Left forelimb (tissue), 1 donor: ENCODE data around the gene IGF1R.

Experiments
- DNase-seq: peaks from one replicate; pipeline ENCODE4 v3.0.0-alpha.2; 2018; ENCODE audit warnings: low spot score

IGF1R gene

DNA sequence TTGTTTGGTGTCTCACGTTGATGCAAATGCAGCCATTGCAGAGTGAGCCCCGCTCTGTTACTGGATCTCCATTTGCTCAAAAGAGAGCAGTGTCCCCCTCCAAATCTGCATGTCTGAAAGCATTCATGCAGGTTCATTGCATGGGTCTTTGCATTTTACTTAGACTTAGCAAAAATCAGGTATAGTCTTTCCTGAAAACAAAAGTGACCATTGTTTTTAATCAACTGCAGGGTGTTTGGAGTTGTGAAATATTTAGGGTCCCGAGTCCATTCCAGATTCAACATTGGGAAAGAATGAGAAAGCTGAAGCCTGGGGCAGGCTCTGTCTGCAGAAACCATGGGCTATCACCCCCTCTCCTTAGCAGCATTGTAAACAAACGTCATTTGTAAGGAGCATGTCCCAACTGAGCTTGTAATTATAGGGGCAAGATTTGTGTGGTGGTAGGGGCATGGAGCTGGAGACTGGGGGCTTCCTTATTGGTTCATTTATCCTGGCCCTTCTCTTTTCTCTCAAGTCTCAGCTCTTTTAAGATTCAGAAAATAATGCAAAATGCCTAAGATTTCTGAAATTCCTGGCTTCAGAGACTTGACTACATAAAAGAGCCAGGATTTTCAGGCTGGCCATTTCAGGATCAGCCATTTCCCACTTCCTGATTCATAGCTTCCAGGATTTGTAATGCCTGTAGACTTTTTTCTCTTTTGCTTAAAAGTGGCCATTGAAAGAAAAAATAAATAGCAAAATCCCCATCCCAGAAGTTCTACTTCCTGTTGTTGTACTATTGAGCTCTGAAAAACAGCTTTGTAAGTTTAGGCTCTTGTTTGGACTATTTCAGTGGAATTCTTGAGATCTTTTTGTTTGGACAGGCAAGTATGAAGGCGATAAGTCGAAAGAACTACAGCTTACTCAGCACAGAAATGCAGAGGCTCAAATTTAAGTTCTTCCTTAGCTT lies 23.0 kb downstream of the IGF1R start:
- DNase-seq, result no peak

DNA sequence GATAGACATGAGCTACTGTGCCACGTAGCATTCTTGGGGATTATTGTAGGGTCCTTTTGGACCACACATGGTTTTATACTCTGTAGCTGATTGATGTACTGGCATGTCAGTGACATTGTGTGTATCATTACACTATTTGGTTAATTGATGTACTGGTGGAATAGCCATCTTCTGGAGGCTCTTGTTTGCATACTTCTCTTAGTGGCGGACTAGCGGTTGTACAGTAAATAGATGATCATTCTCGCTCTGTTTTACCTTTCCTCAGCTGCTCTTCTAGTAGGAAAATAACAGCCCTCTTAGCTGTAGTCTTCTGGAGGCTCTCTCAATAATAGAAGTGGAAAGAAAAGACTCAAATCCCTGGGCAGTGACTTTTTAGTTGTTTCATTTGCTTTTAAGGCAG lies 24.8 kb downstream of the IGF1R start:
- no peak for DNase-seq

DNA sequence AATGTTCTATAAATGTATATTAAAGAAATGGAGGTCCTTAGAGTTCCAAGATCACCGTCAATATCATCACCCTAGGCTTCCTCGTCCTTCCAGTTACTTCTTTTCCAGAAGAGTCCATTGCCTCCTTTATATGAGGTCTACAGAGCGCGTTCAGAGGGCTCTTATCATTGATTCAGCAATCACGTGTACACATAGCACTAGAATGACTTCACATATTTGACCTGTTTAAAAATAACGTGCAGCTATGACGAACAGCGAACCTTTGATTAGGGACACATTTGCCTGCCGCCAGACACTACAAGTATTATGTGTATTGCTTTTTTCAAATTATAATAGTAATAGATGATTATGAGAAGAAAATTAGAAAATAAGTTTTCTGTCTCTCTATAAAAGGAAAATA lies 26.0 kb downstream of the IGF1R start:
- no peak for DNase-seq

DNA sequence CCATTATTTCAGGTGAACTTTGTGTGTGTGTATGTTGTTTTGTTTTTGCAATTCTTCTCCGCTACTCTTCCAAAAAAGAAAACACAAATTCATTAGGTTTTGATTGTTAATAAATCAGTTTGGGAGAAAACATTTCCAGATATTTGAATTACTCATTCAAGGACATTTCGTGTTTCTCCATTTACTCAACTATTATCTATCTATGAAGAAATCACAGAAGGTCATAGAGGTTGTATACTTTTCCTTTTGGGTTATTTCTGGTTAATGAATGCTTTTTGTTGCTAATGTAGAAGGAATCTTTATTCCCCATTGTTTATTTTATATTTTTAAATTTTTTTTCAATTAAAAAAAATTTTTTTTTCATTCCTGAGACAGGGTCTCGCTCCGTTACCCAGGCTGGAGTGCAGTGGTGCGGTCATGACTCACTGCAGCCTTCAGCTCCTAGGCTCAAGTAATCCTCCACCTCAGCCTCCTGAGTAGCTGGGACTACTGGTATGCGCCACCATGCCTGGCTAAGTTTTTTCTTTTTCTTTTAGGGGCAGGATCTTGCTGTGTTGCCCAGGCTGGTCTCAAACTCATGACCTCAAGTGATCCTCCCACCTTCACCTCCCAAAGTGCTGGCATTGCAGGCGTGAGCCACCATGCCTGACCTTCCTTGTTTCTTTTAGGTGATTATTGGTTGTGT lies 28.4 kb downstream of the IGF1R start:
- no peak for DNase-seq

DNA sequence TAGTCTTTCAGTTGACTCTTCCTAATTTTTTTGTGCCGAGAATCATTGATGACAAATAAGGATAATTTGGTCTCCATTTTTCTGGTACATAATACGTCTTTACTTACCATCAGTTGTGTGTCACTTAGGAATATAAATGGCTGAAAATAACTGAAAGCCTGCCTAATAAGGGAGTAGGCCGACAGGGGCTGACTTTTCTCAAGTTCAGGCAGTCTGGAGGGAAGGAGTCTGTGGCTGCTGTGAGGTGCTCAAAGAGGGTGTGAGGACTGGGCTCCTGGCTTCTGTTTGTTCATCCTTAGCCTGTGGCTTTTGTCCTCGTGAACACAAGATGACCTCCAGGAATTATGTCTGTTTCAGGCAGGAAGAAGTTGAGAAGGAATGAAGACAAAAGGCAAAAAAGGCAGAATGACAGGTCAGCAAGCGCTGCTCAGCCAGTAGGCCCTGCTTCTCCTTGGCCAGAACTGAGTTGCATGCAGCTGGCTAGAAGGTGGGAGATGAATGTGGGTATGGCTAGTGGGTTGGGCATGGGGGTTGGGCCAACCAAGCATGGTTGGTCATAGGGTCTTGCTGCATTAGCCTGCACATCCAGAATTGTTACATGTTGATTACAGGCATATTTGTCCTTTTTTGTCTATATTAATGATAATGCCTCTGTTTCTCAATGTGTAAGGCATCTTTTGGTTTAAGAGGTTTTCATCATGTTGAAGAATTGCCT lies 29.2 kb downstream of the IGF1R start:
- no peak for DNase-seq

DNA sequence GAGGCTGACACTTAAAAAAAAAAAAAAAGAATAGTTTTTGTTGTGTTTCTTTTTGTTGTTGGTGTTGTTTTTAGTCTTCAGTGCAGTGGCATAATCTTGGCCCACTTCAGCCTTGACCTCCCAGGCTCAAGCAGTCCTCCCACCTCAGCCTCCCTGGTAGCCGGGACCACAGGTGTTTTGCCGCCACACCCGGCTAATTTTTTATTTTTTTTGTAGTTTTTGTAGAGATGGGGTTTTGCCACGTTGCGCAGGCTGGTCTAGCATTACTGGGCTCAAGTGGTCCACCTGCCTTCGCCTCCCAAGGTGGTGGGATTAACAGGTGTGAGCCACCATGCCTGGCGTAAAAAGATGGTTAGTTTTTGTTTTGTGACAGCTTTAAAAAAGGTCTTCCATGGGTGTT lies 30.1 kb downstream of the IGF1R start:
- DNase-seq, result no peak

DNA sequence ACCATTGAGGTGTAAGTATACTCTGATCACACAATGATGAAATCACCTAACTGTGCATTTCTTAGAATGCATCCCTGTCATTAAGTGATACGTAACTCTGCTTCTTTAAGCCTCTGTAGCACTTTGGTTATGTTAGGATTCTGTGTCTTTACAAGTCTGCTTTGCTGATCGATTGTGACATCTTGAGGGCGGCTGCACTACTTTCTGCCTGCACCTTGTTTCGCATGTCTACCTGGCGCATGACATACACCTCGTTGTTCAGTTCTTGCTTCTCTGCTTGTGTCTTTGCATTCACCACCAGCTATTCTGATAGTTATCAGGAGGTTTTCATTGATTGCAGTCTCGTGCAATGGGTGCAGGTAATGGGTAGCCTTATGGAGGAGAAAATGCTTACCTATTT lies 32.7 kb downstream of the IGF1R start:
- no peak for DNase-seq

DNA sequence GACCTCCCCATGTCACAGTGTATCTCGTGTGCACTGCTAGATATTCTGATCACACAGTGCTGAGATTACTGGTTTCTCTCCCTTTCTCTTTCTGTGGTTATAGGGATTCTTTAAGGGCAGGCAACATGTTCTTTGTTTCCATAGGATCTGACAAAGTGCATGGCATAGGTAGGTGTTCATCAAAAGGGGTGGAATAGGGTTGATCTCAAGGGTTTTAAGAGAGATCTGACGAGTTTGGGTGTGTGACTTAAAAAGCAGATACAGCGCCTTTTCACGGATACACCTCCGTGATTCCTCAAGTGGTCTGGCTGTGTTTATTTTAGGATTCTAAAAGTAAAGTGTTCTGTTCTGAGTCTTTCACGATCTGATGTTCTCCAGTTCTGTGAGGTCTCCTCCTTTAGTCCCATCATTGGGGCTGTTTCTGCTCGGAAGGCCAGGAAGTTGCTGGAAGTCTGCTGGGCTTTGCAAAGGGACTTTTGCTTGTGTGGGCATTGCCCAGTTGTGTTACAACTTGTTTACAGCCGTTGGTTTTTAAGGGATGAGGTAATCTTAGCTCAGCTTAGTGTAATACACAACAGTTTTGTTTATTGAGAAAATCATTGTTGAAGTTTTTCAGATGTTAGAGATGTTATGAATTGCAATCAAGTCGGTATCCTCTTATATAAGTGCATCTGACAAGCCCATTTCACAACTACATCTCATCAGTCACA lies 34.8 kb downstream of the IGF1R start:
- no peak for DNase-seq

DNA sequence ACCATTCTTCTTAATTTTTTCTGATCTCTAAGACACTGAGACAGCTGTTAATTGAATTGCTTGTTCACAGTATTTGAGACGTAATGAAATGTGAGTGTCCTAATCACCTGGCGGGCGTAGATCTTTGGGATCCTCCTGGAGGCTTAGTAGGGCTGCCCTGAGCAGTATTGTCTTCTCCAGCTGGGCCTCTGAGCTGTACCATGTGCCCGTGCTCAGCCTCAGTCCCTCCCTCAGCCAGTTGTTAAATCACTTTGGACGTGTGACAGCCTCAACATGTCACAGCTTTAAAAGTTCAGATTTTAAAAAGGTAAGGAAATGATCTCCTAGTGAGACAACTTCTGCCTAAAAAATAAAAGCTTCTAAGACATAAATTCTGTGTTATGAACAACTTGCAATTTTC lies 35.5 kb downstream of the IGF1R start:
- no peak for DNase-seq

DNA sequence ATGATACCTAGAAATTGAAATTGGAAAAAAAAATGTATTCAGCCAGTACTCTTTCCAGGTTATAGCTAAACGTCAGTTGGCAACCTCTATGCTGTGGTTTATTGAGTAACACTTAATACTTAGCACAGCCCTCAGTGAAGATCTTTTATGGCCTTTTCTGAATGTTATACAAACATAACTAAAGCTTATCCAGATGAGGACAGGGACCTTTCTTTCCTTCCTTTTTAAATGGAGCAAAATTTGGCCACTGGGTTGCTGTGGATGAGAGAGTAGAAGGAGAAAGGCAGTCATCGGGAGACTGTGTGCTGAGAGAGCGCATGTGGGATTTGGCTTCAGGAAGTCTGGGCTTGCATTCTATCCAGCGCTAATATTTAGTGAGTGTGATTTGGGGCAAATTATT lies 36.1 kb downstream of the IGF1R start:
- DNase-seq, result no peak

DNA sequence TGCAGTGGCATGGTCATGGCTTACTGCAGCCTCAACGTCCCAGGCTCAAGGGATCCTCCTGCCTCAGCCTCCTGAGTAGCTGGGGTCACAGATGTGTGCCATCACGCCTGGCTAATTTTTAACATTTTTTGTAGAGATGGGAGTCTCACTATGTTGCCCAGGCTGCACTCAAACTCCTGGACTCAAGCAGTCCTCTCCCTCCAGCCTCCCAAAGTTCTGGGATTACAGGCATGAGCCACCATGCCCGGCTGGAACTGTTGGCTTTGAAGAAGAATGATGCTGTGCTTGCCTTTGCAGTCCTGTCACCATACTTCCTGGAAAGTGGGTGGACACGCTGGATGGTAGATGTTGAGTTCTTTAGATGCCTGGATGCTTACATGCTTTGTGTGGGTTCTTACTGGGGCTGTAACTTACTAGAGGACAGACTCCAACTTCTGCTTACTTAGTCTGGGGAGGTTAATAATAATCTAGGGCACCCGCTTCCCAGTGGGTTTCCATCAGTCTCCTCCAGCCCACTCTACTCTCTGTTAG lies 36.7 kb downstream of the IGF1R start:
- no peak for DNase-seq

DNA sequence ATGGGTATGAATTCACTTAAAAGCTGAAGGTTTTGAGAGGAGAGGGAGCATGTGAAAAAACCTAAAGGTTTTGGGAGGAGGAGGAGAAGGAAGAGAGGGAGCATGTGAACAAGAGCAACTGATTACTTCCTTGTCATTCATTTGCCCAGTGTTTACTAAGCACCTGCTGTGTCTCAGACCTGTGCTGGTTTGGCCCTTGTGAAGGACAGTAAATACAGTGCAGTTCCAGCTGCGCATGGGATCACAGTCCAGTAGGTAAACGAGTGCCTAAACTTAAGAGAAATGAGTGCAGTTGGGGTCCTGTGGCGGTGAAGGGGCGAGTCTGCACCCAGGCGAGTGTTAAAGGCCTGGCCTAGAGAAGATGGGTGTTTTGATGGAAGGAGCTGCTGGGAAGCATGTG lies 38.6 kb downstream of the IGF1R start:
- DNase-seq, result no peak

DNA sequence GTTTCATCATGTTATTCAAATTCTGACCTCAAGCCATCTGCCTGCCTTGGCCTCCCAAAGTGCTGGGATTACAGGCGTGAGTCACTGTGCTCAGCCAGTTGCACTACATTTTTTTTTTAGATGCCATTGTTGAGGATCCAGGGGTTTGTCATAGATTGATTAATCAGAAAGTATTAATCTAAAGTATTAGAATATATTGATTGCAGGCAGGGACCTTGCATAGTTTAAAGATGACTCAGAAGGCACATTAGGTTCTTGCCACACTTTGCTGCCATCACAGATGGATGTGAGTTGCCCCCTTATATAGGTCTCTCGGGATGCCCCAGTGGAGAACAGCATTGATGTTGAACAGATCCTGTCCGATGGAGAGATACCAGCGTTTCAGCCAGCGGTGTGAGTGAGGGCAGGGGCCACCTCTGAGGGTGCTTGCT lies 41.1 kb downstream of the IGF1R start:
- DNase-seq, result no peak

DNA sequence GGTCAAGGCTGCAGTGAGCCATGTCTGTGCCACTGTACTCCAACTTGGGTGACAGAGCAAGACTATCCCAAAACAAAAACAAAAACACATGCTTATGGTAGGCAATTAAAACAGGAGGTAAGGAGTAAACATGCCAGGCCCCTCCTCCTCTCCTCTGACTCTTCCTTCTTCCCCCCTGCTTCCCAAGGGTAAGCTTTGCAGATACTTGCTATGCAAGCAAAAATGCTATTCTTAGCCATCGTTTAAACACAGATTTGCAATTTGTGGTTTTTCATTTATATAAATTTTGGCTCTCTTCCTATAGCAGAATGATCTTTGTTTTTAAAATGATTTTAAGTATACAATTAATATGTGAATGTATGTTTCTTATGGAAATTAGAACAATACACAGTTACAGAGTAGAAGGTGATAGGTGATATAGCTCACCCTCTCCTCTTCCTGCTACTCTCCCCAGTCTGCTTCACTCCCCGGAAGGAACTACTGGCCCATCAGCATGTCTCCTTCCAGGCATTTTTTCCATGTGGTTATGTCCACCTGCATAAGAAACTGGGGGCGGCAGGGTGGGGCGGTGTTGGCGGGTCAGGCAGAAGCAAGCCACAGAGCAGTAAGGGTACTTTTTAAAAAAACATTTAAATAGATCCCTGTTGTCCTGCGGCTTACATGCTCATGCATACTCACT lies 42.1 kb downstream of the IGF1R start:
- DNase-seq, result no peak

DNA sequence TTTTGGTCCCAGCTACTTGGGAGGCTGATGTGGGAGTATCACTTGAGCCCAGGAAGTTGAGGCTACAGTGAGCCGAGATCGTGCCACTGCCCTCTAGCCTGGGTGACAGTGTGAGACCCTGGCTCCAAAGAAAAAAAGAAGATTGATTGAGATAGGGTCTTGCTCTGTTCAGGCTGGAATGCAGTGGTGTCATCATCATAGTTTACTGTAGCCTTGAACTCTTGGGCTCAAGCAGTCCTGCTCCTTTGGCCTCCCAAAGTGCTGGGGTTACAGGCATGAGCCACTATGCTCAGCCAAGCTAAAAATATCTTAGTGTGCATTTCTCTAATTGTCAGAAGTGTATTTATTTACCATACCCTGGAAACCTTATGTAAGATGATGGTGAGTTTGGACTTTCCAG lies 43.9 kb downstream of the IGF1R start:
- no peak for DNase-seq

DNA sequence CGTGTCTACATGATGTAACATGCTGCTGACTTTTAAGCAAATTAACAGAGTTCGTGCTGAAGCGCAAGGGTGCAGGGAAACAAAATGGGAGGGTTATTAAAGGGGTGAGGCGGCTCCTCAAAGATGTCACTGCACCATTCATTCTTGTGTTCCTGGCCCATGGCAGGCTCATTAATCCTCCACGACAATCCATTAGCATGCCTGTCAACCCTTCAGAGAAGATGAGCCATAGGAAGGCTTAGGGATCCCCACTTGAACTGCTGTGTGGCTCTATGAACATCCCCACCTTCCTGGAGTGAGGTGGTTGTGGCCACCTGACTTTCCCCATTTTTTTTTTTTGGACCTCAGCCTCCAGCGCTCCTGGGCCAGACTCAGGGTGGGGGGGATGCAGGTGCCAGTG lies 45.8 kb downstream of the IGF1R start:
- DNase-seq, result no peak

DNA sequence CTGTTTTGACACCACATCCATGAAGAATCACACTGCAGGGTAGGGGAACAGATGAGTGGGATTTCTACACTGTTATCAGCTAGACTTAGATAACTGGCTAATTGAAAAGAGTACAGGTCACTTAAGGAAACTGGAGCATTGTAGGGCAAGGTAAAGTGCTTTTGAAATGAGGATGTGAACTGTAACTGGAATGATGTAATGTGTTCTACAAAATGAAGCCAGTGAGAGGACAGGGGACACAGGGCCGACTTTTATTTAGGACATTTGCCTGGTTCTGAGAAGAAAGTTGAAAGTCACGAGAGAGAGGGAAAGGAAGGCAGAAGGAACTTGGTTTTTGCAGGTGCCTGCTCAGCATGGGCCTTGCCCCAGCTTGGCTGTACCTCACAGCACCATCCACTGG lies 50.5 kb downstream of the IGF1R start:
- DNase-seq, result no peak

DNA sequence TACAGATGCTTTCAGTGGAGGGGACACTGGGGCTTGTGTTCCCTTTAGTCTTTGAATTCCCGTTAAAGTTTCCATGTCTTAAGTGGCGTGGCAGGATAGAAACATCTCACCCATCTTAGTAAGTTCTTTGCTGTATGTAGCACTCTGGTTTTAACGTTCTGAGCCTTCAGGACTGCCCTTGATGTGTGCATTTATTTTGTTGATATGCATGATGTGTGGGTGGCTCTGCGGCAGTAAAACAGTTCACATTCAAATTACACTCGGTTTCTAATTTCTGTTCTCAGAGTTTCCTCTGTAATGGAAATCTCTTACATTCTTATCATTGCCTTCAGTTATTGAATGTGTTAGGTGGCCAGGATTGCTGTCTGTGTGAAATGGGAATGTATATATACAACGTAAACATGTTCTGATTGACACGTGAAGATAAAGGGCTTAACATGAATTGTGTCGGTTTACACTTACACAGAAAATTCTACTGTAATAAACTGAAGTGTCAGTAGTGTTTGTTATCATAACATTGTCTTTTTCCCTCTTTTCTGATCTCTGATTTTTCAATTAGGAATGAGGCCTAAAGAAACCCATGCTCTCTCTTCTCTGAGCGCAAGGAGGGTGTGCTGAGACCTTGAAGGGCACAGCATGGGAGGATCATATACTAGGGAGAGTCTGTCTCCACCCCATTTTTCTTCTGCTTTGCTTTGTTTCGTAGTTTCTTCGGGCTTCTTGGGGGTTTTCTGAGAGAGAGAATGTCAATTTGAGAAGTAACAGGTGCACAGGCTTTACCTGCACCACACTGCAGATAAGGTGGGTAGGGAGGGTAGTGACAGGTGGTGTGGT lies 51.5 kb downstream of the IGF1R start:
- DNase-seq, result no peak

DNA sequence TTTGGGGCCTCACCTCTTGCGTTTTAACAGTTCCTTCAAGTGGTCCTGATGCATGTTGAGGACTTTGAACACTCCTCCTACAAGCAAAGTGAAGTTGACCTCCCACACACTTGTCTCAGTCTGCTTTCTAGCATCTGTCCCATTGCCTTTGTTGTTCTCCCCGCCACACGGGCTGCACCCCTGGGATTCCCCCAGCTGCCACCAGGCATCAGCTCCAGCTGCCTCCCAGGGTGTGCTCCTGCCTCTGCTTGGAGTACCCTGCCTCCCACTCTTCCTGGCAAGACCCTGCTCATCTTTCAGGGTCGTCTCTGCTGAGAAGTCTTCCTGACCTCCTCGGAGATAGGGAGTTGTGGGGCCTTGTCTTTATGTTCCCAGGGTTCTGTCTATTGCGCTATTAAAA lies 52.2 kb downstream of the IGF1R start:
- DNase-seq, result no peak

DNA sequence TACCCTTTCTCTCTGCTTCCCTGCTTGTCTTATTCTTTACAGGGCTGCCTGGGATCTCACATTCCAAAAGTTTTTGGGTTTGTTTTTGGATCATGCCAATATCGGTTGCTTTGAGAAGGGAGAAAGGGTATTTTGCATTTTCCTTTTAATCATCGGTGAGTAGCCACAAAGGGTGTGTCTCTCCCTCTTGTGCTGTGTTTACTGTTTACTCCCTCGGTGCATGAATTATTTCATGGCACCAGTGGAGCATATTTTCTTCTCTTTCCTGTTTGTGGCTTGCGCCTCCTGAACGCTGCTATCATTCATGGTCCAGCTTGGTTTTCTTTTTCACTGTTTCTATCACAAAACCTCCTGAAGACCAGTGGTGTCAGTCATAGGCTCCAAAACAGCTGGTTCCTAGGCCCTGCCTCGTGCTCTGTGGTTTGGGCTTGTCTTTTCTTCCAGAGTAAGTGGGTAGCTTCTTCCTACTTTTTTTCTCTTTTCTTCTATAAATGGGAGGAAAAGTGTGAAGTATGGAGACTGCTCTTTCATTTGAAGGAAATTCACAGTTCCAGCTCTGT lies 54.9 kb downstream of the IGF1R start:
- no peak for DNase-seq
